ENCODE data around the gene PIGR. TPM values are rescaled to one million over a fixed set of nuclear protein-coding genes. Genes with fewer than 3 reads are reported as not detected.

The PIGR gene
- total and polyA plus RNA-seq, 8 donors, result 0.11 to 587 (median 0.22) TPM

DNA sequence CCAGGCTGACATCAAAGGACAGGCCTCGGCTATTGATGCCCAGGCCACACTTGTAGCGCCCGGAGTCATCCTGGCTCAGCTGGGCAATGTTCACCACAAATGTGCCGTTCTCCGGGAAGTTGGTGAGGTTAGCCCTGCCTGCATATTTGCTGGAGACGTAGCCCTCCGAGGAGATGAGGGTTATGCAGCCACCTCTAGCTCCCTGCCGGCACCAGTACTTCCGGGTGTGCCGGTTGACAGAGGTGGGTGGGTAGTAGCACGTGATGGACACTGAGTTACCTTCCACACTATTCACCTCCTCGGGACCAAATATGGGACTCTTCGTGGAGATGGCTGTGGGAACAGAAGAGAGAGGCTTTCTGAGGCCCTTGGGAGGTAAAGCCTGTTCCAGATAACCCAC, 7.1 kb downstream of the PIGR start:
- no peak for ATAC-seq
- no peak for DNase-seq
- Histone ChIP-seq H3K27ac (no peak overlapping the region), H3K27me3 (peaks cover 0 to 8% of the 10 kb centered on the region in 2 donors), H3K9me3 (no peaks in the 10 kb centered on the region), H3K4me3 (no peak overlapping the region), H3K36me3 (no peaks in the 10 kb centered on the region), H3K4me1 (no peaks in the 10 kb centered on the region)
- TF ChIP-seq, protein P1, sequence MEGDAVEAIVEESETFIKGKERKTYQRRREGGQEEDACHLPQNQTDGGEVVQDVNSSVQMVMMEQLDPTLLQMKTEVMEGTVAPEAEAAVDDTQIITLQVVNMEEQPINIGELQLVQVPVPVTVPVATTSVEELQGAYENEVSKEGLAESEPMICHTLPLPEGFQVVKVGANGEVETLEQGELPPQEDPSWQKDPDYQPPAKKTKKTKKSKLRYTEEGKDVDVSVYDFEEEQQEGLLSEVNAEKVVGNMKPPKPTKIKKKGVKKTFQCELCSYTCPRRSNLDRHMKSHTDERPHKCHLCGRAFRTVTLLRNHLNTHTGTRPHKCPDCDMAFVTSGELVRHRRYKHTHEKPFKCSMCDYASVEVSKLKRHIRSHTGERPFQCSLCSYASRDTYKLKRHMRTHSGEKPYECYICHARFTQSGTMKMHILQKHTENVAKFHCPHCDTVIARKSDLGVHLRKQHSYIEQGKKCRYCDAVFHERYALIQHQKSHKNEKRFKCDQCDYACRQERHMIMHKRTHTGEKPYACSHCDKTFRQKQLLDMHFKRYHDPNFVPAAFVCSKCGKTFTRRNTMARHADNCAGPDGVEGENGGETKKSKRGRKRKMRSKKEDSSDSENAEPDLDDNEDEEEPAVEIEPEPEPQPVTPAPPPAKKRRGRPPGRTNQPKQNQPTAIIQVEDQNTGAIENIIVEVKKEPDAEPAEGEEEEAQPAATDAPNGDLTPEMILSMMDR (IDR thresholded peaks at IDR 0.05), result no peak
- intact Hi-C loops (cut with DNase I), result no loop called here

- Histone ChIP-seq H3K27me3 (peaks cover 0 to 5% of the 10 kb centered on the region in 2 donors), H3K36me3 (no peaks in the 10 kb centered on the region), H3K27ac (no peak overlapping the region), H3K4me3 (no peak overlapping the region), H3K4me1 (no peaks in the 10 kb centered on the region), H3K9me3 (no peaks in the 10 kb centered on the region)
- intact Hi-C loops (cut with DNase I), result no loop called here
- no peak for DNase-seq
- TF ChIP-seq, protein P1 (IDR thresholded peaks at IDR 0.05), result no peak
- peak; percentile 8 for ATAC-seq
Measured at GRCh38 chr1:206937425-206937824, 8.8 kb downstream of the PIGR start.

DNA sequence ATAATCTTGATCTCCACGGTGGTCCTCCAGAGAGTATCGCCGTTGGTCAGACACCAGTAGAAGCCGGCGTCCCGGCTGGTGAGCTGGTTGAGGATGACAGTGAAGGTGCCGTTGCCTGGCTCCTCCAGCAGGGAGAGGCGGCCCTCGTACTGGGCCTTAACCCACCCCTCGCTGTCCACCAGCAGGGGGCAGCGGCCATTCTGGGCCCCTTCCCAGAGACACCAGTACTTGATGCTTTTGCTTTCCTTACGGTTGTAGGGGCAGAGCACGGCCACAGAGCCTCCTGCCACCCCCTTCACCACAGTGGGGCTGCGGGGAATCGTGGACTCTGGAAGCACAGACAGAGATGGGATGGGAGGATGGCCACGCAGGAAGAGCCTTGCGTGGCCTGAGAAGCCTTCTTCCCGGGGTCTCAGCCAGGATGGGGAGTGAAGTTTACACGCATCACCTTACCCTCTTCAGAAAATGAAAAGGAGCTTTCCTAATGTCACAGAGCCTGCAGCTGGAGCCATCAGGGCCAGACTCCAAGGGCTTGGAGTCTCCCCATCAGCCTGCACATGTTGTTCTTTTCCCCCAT, 10.7 kb downstream of the PIGR start:
- intact Hi-C loops (cut with DNase I), result no loop called here
- no peak overlapping the region for H3K4me3 ChIP-seq
- H3K27me3 ChIP-seq, result peaks cover 0 to 3% of the 10 kb centered on the region in 2 donors
- ATAC-seq (peak; percentile 82), DNase-seq (peak in 1 of 4 donors; percentile 88)
- no peaks in the 10 kb centered on the region for H3K4me1 ChIP-seq
- no peak overlapping the region for H3K27ac ChIP-seq
- no peaks in the 10 kb centered on the region for H3K36me3 ChIP-seq
- no peaks in the 10 kb centered on the region for H3K9me3 ChIP-seq
- TF ChIP-seq, protein P1 (IDR thresholded peaks at IDR 0.05), result peak; percentile 38 to 62

DNA sequence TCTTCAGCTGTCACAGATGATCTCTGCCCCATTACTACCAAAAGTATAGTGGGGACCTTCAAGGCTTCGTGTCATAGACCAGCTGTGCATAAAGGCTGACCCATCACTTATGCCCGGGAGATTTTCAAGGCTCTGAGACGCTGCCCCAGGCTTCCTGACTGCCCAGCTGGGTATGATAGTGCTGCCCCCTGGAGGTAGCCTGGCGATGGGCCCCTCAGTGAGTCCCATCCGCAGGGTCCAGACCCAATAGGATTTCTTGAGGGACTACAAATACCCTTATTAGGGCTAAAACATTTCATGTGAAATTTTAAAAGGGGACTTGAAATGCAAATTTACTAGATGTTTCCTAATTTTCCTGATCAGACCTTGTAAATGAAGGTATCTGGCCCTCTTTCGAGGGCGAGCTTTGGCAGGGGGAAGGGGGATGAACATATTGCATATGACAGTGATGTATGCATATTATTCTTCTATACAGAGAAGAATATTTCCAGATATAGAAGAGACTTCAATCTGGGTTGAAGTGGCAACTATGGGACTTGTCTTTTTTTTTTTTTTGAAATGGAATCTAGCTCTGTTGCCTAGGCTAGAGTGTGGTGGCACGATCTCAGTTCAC, 12.8 kb downstream of the PIGR start:
- Histone ChIP-seq H3K4me1 (peaks cover 0 to 5% of the 10 kb centered on the region in 2 donors), H3K27ac (no peak overlapping the region), H3K36me3 (peaks cover 0 to 5% of the 10 kb centered on the region in 2 donors), H3K9me3 (no peaks in the 10 kb centered on the region), H3K4me3 (no peak overlapping the region), H3K27me3 (peaks cover 0 to 3% of the 10 kb centered on the region in 2 donors)
- DNase-seq (peak in 1 of 4 donors; percentile 56), ATAC-seq (peak; percentile 51)
- TF ChIP-seq, protein P1 (IDR thresholded peaks at IDR 0.05), result peak; percentile 48 to 67
- intact Hi-C loops (cut with DNase I), result no loop called here

- Histone ChIP-seq H3K27ac (no peak overlapping the region), H3K9me3 (no peaks in the 10 kb centered on the region), H3K36me3 (peaks cover 0 to 5% of the 10 kb centered on the region in 2 donors), H3K4me1 (peaks cover 0 to 5% of the 10 kb centered on the region in 2 donors), H3K27me3 (peaks cover 0 to 3% of the 10 kb centered on the region in 2 donors), H3K4me3 (no peak overlapping the region)
- TF ChIP-seq, protein P1 (IDR thresholded peaks at IDR 0.05), result no peak
- ATAC-seq (no peak), DNase-seq (no peak)
- intact Hi-C loops (cut with DNase I), result no loop called here
Measured at GRCh38 chr1:206932177-206932576, 14.1 kb downstream of the PIGR start.
